HG03280 (cell line): ENCODE results near the gene LRP11.
"Not testable (repeated sequence)": the region's sequence is repeated elsewhere in the genome, so short reads cannot be mapped to it uniquely, and the experiment has no call there.

Experiments used
- ATAC-seq: cut with Tn5 transposase; IDR thresholded peaks from one replicate; pipeline ENCODE4 v1.9.1; 2021; ENCODE audit warnings: mild to moderate bottlenecking, moderate library complexity; ENCODE audit not compliant: unreplicated experiment

Gene LRP11

DNA sequence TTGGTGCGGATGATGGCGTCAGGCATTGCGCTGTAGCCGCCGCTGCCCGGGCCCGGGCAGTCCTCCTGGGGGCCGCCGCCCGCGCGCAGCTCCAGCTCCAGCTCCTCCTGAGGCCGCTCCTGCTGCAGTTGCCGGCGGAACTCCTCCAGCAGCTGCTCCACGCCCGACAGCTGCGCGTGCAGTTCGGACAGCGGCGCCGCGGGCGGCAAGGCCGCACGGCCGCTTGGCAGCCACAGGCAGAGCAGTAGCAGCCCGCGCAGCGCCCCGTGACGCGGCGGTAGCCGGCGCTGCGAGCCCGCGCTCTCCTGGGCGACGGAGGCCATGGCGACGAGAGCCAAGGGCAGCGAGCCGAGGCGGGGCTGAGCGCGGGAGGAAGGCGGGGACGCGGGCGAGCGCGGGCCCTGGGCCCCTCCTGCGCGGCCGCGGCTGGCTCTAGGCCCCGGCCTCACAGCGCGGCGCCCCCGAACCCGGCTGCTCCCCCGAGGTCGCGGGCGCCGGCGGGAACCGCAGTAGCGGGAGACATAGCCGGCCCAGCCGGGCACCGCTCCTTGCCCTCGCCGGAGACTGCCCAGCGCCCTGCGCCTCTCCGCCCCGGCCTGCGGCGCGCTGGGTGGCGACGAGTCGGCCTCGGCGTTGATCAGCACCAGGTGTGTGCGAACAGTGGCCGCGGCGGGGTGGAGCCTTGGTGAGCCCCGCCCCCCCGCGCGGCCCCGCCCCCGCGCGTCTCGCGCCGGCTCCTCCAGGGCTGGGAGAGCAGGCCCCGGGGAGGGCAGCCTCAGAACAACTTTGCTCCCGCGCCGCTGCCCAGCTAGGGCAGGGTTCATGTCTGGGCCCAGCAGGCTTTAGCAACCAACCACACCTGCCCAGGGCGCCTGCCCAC lies at the start of gene LRP11:
Gene LRP11 (minus strand): TSS at position 662 of the 880 bp plus-strand sequence. CDS start 339 bp downstream, at position 323.
- peak; percentile 89 for ATAC-seq

GRCh38 chr6:149913540-149914240 lies 49.5 kb upstream of the LRP11 start:
- ATAC-seq: no peak

DNA sequence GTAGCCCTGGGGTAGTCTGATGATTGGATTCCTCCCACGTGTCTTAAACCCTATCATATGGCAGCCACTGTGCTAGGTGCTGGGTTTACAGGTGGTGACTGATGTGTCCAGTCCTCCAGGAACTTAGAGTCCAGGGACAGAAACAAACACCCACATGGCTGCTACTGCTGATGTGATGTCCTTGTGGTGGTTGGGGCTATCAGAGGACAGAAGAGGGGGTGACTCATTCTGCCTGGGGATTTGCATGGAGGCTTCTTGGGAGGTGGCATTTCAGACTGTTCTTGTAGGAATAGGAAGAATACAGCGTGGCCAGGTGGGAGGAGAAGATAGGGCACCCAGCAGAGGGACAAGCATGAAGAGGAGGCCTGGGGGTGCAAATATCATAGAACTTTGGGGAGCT lies 48.9 kb upstream of the LRP11 start:
- no peak for ATAC-seq

- not testable (repeated sequence) for ATAC-seq
Observed at GRCh38 chr6:149912680-149913079, 48.5 kb upstream of the LRP11 start.

- ATAC-seq: no peak
Observed at GRCh38 chr6:149910721-149911151, 46.6 kb upstream of the LRP11 start.

GRCh38 chr6:149909701-149910470 lies 45.7 kb upstream of the LRP11 start:
- no peak for ATAC-seq

- ATAC-seq: not testable (repeated sequence)
Observed at GRCh38 chr6:149908480-149908879, 44.3 kb upstream of the LRP11 start.

- no peak for ATAC-seq
Observed at GRCh38 chr6:149907317-149907716, 43.2 kb upstream of the LRP11 start.

DNA sequence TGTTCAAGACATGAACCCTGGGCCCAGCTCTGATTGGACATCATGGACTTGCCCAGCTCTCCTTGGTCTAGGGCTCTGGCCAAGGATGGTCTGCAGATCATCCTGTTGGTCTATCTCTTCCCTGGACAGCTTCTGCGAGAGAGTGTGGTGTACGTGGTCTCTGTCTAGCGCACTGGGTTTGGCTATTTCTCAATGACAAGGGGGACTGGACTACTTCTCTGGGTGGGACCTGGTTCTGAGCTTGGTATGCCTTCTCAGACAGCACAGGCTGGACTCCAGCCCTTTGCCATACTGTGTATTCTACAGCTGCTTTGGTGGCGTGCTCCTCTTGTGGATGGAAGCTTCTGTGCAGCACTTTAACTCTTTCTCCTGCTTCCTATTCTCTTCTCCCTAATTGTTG lies 42.2 kb upstream of the LRP11 start:
- ATAC-seq: no peak

DNA sequence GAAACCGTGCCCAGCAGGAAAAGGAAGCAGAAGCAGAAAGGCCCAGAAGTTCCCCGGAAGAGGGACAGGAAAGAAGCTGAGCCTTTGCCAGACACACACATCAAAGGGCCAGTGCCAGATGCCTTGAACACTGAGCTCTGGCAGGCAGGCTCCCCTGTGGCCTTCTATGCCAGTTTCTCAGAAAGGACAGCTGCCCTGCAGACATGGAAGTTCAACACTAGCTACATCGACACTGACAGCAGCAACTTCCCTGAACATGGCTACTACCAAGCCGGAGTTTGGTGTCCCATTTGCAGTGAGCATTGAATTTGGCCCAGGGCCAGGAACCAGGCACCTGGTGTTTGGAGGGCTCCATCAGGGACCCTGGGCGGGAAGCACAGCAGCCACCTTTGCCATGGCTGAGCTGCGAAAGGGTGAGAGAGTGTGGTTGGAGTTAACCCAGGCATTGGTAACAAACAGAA lies 41.8 kb upstream of the LRP11 start:
- no peak for ATAC-seq

- ATAC-seq: no peak
Observed at GRCh38 chr6:149905371-149905910, 41.3 kb upstream of the LRP11 start.

- ATAC-seq: no peak
Observed at GRCh38 chr6:149904661-149905370, 40.7 kb upstream of the LRP11 start.

DNA sequence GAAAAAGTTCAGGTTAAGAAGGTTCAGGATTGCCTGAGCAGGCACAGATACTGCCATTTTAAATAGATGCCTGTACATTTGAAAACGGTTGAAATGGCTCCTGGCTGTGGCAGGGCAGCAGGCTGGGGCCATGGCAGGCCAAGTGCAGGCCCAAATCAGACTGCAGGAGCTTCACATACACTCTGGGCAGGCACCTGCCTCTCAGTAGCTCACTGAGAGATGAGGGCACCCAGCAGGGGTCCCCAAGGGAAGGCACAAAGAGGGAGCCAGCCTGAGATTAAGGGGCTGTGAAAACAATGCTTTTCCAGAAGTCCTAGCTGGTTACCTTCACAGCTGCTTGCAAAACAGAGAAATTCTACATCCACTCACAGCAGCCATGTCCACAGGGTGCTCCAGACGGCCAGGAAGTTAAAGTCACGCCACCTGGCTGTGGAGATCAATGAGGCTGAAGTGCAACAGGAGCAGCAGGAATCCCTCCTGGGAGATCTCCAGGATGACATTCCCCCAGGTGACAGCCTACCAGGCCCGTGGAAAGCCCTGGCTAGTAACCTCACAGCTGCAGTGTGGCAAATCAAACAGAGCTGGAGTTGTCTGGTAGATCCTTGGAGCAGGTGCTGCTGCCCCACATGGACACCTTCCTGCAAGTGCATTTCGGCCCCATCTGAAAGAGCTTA lies 39.9 kb upstream of the LRP11 start:
- no peak for ATAC-seq

DNA sequence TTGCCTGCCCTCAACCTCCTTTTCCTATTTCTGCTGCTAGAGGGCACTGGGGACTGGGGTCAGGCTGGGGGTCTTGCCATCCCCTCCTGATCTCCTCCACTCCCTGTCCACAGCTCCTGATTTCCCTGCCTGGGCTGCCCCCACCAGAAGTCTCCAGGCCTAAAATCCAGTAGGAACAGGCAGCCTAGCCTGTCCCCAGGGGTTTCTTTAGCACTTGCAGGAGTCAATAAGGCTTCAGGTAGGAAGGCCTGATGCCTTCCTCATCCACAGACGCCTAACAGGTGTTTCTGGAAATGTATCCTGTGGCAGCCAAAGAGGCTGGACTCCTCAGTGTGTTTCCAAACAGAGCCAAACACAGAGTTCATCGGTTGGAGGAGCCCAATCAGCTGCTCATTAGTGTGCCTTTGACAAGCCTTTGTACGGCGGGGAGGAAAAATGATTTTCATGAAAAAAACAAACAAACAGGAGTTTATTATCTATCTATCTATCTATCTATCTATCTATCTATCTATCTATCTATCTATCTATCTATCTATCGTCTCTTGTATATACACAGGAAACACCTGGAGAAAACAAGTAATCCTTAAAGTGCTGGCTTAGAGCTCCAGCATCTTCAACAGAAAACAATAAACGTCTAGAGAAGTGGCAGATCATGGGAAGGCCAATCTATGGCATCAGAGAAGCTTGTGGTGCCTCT lies 37.4 kb upstream of the LRP11 start:
- ATAC-seq: no peak

DNA sequence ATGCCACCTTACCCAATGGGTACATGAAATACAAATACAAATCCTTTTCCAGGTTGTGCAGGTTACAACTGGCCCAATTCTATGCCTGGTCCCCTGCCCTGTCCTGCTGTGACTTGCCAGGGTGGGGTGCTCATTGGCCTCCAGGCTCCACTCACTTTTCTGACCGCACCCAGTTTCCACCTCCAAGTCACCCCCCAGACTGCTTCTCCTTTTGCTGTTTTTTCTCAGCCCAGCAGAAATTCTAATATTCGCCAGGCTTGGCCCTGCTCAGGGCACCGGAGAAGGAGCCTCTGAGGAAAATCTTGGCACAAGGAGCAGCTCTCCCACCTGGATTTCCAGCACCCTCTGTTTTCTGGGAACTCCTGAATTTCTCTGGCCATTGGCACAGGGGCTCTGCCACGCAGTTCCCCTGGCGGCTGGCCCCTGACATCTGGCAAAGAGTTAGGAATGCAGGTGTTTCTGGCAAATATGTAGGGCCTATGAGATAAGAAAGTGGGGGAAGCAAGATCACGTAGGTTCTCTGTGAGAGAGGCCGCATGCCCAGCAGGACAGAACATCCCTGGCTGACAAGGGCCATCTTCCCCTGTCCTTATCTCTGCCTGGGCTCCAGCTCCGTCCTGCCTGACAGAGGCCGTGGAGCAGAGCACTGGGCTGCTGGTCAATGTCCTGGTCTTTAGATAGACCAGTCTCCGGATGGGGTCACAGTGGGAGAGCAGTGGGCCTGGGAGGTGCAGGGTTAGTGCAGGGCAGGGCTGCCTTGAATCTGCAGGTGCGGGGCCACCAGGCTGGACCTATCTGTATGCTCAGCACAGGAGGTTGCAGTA lies 36.7 kb upstream of the LRP11 start:
- ATAC-seq: no peak

DNA sequence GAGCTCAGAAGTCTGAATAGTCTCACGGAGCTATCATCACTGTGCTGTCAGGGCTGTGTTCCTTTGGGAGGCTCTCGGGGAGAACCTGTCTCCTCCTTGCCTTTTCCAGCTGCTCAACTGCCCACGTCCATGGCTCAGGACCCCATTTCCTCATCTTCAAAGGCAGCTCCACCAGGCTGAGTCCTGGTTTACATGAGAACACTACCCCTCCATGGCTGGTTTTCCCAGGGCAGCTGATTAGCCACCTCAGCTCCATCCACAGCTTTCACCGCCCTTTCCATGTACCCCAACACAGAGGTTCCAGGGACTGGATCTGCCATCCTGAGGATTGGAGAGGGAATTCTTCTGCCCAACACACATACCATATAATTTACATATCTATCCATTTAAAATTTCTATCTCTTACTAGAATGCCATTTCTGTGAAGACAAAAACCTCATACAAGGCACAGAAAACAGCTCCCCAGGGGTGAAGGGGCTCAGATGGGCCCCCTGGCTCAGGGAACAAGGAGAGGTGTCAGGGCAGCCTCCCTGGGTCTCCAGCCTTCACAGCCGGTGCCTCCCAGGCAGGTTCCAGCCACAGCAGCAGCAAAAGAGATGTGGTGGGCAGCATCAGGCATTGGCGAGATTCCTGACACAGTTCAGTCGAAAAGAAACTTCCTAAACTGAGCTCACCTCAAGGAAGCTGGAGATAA lies 35.9 kb upstream of the LRP11 start:
- ATAC-seq: no peak

GRCh38 chr6:149899486-149899885 lies 35.3 kb upstream of the LRP11 start:
- ATAC-seq: no peak

GRCh38 chr6:149898966-149899365 lies 34.8 kb upstream of the LRP11 start:
- ATAC-seq: no peak
